RPMI8226 (cell line): ENCODE results near the gene CRYBA1.
"Not testable (repeated sequence)": the region's sequence is repeated elsewhere in the genome, so short reads cannot be mapped to it uniquely, and the experiment has no call there.

Experiments used
- DNase-seq: peaks from one replicate; pipeline ENCODE4 v3.0.0-alpha.2; 2015

Gene CRYBA1

GRCh38 chr17:29238133-29238850 is 8.4 kb upstream of the CRYBA1 start:
- DNase-seq: no peak

GRCh38 chr17:29240477-29240876 is 6.2 kb upstream of the CRYBA1 start:
- DNase-seq: no peak

GRCh38 chr17:29240968-29241963 is 5.4 kb upstream of the CRYBA1 start:
- DNase-seq: no peak

- DNase-seq: no peak
Measured at GRCh38 chr17:29242051-29242450, 4.6 kb upstream of the CRYBA1 start.

- DNase-seq: no peak
Measured at GRCh38 chr17:29242790-29243189, 3.9 kb upstream of the CRYBA1 start.

GRCh38 chr17:29243792-29244191 is 2.9 kb upstream of the CRYBA1 start:
- peak; percentile 56 for DNase-seq

- DNase-seq: no peak
Measured at GRCh38 chr17:29245401-29245800, 1.3 kb upstream of the CRYBA1 start.

GRCh38 chr17:29247219-29247618 is 560 bp downstream of the CRYBA1 start:
- DNase-seq: no peak

- DNase-seq: no peak
Measured at GRCh38 chr17:29248845-29249244, 2.2 kb downstream of the CRYBA1 start.

- no peak for DNase-seq
Measured at GRCh38 chr17:29250666-29251065, 4.0 kb downstream of the CRYBA1 start.

GRCh38 chr17:29251184-29251583 is 4.5 kb downstream of the CRYBA1 start:
- no peak for DNase-seq

- peak; percentile 18 for DNase-seq
Measured at GRCh38 chr17:29252101-29252791, 5.6 kb downstream of the CRYBA1 start.

GRCh38 chr17:29253037-29253436 is 6.4 kb downstream of the CRYBA1 start:
- DNase-seq: no peak

GRCh38 chr17:29255926-29256522 is 9.4 kb downstream of the CRYBA1 start:
- no peak for DNase-seq

GRCh38 chr17:29256735-29257466 is 10.2 kb downstream of the CRYBA1 start:
- no peak for DNase-seq

GRCh38 chr17:29257756-29258155 is 11.1 kb downstream of the CRYBA1 start:
- DNase-seq: no peak

- DNase-seq: no peak
Measured at GRCh38 chr17:29263916-29264315, 17.3 kb downstream of the CRYBA1 start.

GRCh38 chr17:29271980-29272379 is 25.3 kb downstream of the CRYBA1 start:
- not testable (repeated sequence) for DNase-seq

- DNase-seq: no peak
Measured at GRCh38 chr17:29273924-29274323, 27.3 kb downstream of the CRYBA1 start.

- no peak for DNase-seq
Measured at GRCh38 chr17:29278692-29279091, 32.0 kb downstream of the CRYBA1 start.

GRCh38 chr17:29279397-29280070 is 32.9 kb downstream of the CRYBA1 start:
- no peak for DNase-seq

- no peak for DNase-seq
Measured at GRCh38 chr17:29283496-29283895, 36.8 kb downstream of the CRYBA1 start.
